Spleen (tissue), 7 donors: ENCODE results near the gene MCTP1.

Experiments used
- CTCF ChIP-seq, 11 experiments: fragments of 200-600 bp in 7 of 11; fragments of 450-650 bp in 4 of 11; sonication (generic) in 4 of 11; IDR thresholded peaks in 8 of 11; conservative IDR thresholded peaks in 3 of 11; 1 replicate in 7 of 11; 2 replicates in 4 of 11; pipeline versions ENCODE4 v1.4.0 to v1.8.0; 2016 to 2021; ENCODE audit warnings: antibody characterized with exemption in 11 of 11, inconsistent platforms in 4 of 11, mild to moderate bottlenecking in 1 of 11
- POLR2AphosphoS5 ChIP-seq, 3 donors: sonication (generic); formaldehyde crosslinking; IDR thresholded peaks; one replicate each; pipeline ENCODE4 v1.5.1; 2017; ENCODE audit warnings: antibody characterized with exemption in 3 of 3
- donor health status: DM: no; HTN: no; CAD: no; lungs with moderate emphysema.
- donor health status: DM: no; HTN: no; CAD: no.
- donor health status: DM: no; HTN: no; CAD: no.

- TF ChIP-seq CTCF (IDR thresholded peaks at IDR 0.05 in 8 of 11, conservative IDR thresholded peaks at IDR 0.05 in 3 of 11) (no peak), POLR2AphosphoS5 (IDR thresholded peaks at IDR 0.05) (no peak)
Observed at GRCh38 chr5:94707359-94707758, 577.5 kb downstream of the MCTP1 start.
